IMR-90 (cell line): Measurements from ENCODE around the gene UNC93A. TPM values are rescaled to one million over a fixed set of nuclear protein-coding genes. Genes with fewer than 3 reads are reported as not detected.

Experiments
- ATAC-seq: fragments of 200-7000 bp; cut with Tn5 transposase; 2 replicates; pipeline ENCODE4 v1.9.1; 2020; ENCODE audit warnings: low read depth, mild to moderate bottlenecking, moderate library complexity
- BruUV-seq: library from RNA; stranded (reverse); fragments of 400-500 nt; replicated peaks from 2 replicates; lab custom pipeline; 2021; lab: Mats Ljungman, UMichigan
- CTCF ChIA-PET: fragments of 300-600 bp; formaldehyde crosslinking; extraction: SDS; loops from one replicate; lab custom pipeline; 2021; ENCODE audit warnings: antibody characterized with exemption; lab: Yijun Ruan, JAX
- POLR2A ChIA-PET: fragments of 300-600 bp; sonication (Branson Sonifier 250); formaldehyde crosslinking; loops from one replicate; lab custom pipeline; 2022; ENCODE audit warnings: antibody characterized with exemption; ENCODE audit not compliant: unreplicated experiment; lab: Charles Lee
- DNase-seq: peaks from one replicate; pipeline ENCODE4 v3.0.0; 2013
- H2AFZ ChIP-seq: replicated peaks from 2 replicates; pipeline ENCODE3; 2013; ENCODE audit warnings: low read length, mild to moderate bottlenecking; ENCODE audit not compliant: poor library complexity
- H2AK5ac ChIP-seq: 2 replicates; pipeline ENCODE4 v1.6.1; 2013; ENCODE audit warnings: low read depth, low read length, inconsistent platforms
- H2AK9ac ChIP-seq: replicated peaks from 2 replicates; pipeline ENCODE3; 2013; ENCODE audit warnings: mild to moderate bottlenecking, low read depth, low read length, moderate library complexity; ENCODE audit not compliant: poor library complexity
- H2BK120ac ChIP-seq: 2 replicates; pipeline ENCODE4 v1.6.1; 2013; ENCODE audit warnings: low read depth, low read length, inconsistent platforms
- H2BK15ac ChIP-seq: 3 replicates; pipeline ENCODE4 v1.6.1; 2013; ENCODE audit warnings: low read depth, low read length, inconsistent platforms
- H2BK20ac ChIP-seq: 2 replicates; pipeline ENCODE4 v1.6.1; 2013; ENCODE audit warnings: low read depth, mild to moderate bottlenecking, inconsistent platforms, low read length, moderate library complexity
- H2BK5ac ChIP-seq: 2 replicates; pipeline ENCODE4 v1.6.1; 2013; ENCODE audit warnings: mild to moderate bottlenecking, low read depth, low read length, inconsistent platforms; ENCODE audit not compliant: poor library complexity, severe bottlenecking
- H3K14ac ChIP-seq: replicated peaks from 2 replicates; pipeline ENCODE4 v1.6.1; 2013; ENCODE audit warnings: low read depth, low read length, inconsistent platforms
- H3K18ac ChIP-seq: 2 replicates; pipeline ENCODE4 v1.6.1; 2013; ENCODE audit warnings: low read depth, low read length, control low read depth
- H3K23ac ChIP-seq: 2 replicates; pipeline ENCODE4 v1.6.1; 2013; ENCODE audit warnings: low read depth, low read length, inconsistent platforms
- H3K27ac ChIP-seq: 2 replicates; pipeline ENCODE4 v1.5.1; 2013; ENCODE audit warnings: mild to moderate bottlenecking, control low read depth, low read length; ENCODE audit not compliant: insufficient read depth
- H3K27me3 ChIP-seq: 2 replicates; pipeline ENCODE4 v1.6.1; 2013; ENCODE audit warnings: low read length; ENCODE audit not compliant: control insufficient read depth, insufficient read depth
- H3K36me3 ChIP-seq: 2 replicates; pipeline ENCODE4 v1.6.1; 2013; ENCODE audit warnings: low read length, mixed read lengths; ENCODE audit not compliant: control insufficient read depth, insufficient read depth
- H3K4ac ChIP-seq: 2 replicates; pipeline ENCODE4 v1.6.1; 2013; ENCODE audit warnings: low read depth, low read length, inconsistent platforms
- H3K4me1 ChIP-seq: 2 replicates; pipeline ENCODE4 v1.6.1; 2013; ENCODE audit warnings: low read length, mixed read lengths; ENCODE audit not compliant: control insufficient read depth, insufficient read depth
- H3K4me2 ChIP-seq: 2 replicates; pipeline ENCODE4 v1.6.1; 2013; ENCODE audit warnings: low read depth, mild to moderate bottlenecking, control low read depth, low read length, moderate library complexity
- H3K4me3 ChIP-seq: 2 replicates; pipeline ENCODE4 v1.5.1; 2013; ENCODE audit warnings: low read depth, mild to moderate bottlenecking, control low read depth, low read length, moderate library complexity; ENCODE audit not compliant: insufficient read depth
- H3K56ac ChIP-seq: 2 replicates; pipeline ENCODE4 v1.6.1; 2013; ENCODE audit warnings: low read length, inconsistent platforms; ENCODE audit not compliant: insufficient read depth; ENCODE audit errors: extremely low read depth
- H3K79me1 ChIP-seq, 2 experiments: 2 replicates each; pipeline ENCODE4 v1.6.1; 2013; ENCODE audit warnings: low read length in 2 of 2, inconsistent platforms in 1 of 2, low read depth in 1 of 2
- H3K9ac ChIP-seq: 2 replicates; pipeline ENCODE4 v1.6.1; 2013; ENCODE audit warnings: low read depth, low read length, control low read depth
- H3K9me1 ChIP-seq: 2 replicates; pipeline ENCODE4 v1.6.1; 2013; ENCODE audit warnings: low read length, inconsistent platforms; ENCODE audit not compliant: insufficient read depth
- H3K9me3 ChIP-seq: 2 replicates; pipeline ENCODE4 v1.6.1; 2013; ENCODE audit warnings: low read length; ENCODE audit not compliant: control insufficient read depth, insufficient read depth
- H4K20me1 ChIP-seq: 2 replicates; pipeline ENCODE4 v1.6.1; 2013; ENCODE audit warnings: low read length, inconsistent platforms; ENCODE audit not compliant: insufficient read depth
- H4K5ac ChIP-seq: 2 replicates; pipeline ENCODE4 v1.6.1; 2013; ENCODE audit warnings: mild to moderate bottlenecking, low read depth, low read length, control low read depth
- H4K8ac ChIP-seq, 2 experiments: 2 replicates each; pipeline ENCODE4 v1.6.1; 2013; ENCODE audit warnings: low read depth in 2 of 2, low read length in 2 of 2, control low read depth in 1 of 2, inconsistent platforms in 1 of 2
- H4K91ac ChIP-seq: 2 replicates; pipeline ENCODE4 v1.6.1; 2013; ENCODE audit warnings: low read depth, low read length, inconsistent platforms; ENCODE audit not compliant: insufficient read depth
- MAZ ChIP-seq: IDR thresholded peaks from 2 replicates; pipeline ENCODE4 v1.6.1; 2012; ENCODE audit warnings: low read depth, mild to moderate bottlenecking, low read length, improper control_type of control experiment, moderate library complexity, borderline replicate concordance
- NFE2L2 ChIP-seq: fragments of 150-350 bp; IDR thresholded peaks from 2 replicates; pipeline ENCODE4 v1.6.1; 2016; ENCODE audit warnings: low read depth, mild to moderate bottlenecking, low read length
- RAD21 ChIP-seq: IDR thresholded peaks from 2 replicates; pipeline ENCODE4 v1.6.1; 2012; ENCODE audit warnings: low read length, improper control_type of control experiment
- WGBS, 2 experiments: methylation state at CpG; one replicate each; pipeline versions ENCODE4 v1.1.5 to v1.1.7; 2013; ENCODE audit warnings: missing lambda C conversion rate in 2 of 2; ENCODE audit not compliant: insufficient read length in 1 of 2; ENCODE audit errors: extremely low coverage in 2 of 2; 5-methylcytosine and 5-hydroxymethylcytosine counted together
- dilution Hi-C: fragments of 300-500 bp; cut with HindIII; formaldehyde crosslinking; loops from one replicate; pipeline ENCODE4 v1.14.3; 2018; ENCODE audit warnings: low sequenced_read_pairs; ENCODE audit not compliant: unreplicated experiment
- in situ Hi-C: fragments of 300-500 bp; cut with MboI; formaldehyde crosslinking; loops from 3 replicates; pipeline ENCODE4 v1.14.3; 2019; ENCODE audit warnings: low sequenced_read_pairs, inconsistent platforms, mixed read lengths
- intact Hi-C: fragments of 100-400 bp; cut with micrococcal nuclease; formaldehyde crosslinking; loops from 2 replicates; pipeline ENCODE4 v1.10.0; 2022
- polyA plus RNA-seq, 3 experiments: library from polyadenylated mRNA; depleted of rRNA; stranded (reverse); fragments of >200 nt; gene quantifications; 2 replicates each; pipeline ENCODE4 v1.2.3, GENCODE V29; 2012; ENCODE audit warnings: low replicate concordance in 1 of 3
- total RNA-seq: library from RNA; depleted of rRNA; stranded (reverse); fragments of >200 nt; gene quantifications from 2 replicates; pipeline ENCODE4 v1.2.3, GENCODE V29; 2012

UNC93A gene
- total and polyA plus RNA-seq, 2 of the 4 experiments (the other 2 are of a cell fraction) = not detected

DNA sequence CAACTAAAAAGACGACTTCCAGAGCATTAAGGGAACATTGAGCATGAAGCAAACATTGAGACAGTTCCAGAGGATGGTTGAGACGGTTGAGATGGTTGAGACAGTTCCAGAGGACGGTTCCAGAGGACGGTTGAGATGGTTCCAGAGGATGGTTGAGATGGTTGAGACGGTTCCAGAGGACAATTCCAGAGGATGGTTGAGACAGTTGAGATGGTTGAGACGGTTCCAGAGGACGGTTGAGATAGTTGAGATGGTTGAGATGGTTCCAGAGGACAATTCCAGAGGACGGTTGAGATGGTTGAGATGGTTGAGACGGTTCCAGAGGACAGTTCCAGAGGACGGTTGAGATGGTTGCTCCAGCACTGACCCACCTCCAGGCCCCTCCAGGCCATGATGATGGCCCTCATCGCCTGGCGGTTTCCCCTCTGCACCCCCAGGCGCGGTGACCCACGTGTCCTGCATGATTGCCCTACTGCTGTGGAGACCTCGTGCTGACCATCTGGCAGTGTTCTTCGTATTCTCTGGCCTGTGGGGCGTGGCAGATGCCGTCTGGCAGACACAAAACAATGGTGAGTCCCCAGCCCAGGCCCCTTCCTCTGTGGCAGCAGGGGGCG is 16.3 kb downstream of the UNC93A start:
- Histone ChIP-seq H4K91ac (no peak overlapping the region), H3K4me1 (no peaks in the 10 kb centered on the region), H3K9me1 (no peaks in the 10 kb centered on the region), H3K9me3 (peaks cover 35% of the 10 kb centered on the region), H2BK15ac (no peak overlapping the region), H3K23ac (no peak overlapping the region), H4K8ac (no peak overlapping the region), H3K36me3 (no peaks in the 10 kb centered on the region), H3K56ac (no peak overlapping the region), H3K27ac (no peak overlapping the region), H3K27me3 (no peaks in the 10 kb centered on the region), H2BK5ac (no peak overlapping the region), H2BK20ac (no peak overlapping the region), H2AFZ (no peak overlapping the region), H4K20me1 (no peaks in the 10 kb centered on the region), H2AK5ac (no peak overlapping the region), H2BK120ac (no peak overlapping the region), H3K14ac (no peak overlapping the region), H3K18ac (no peak overlapping the region), H2AK9ac (no peak overlapping the region), H3K4me2 (no peak overlapping the region), H3K4ac (no peak overlapping the region), H4K5ac (no peak overlapping the region), H3K79me1 (no peaks in the 10 kb centered on the region), H3K9ac (no peak overlapping the region), H3K4me3 (no peak overlapping the region)
- POLR2A ChIA-PET = no interaction called here
- DNase-seq = no peak
- intact Hi-C loops (no loop called here), in situ Hi-C loops (no loop called here), dilution Hi-C loops (no loop called here)
- no TSS peak for BruUV-seq
- CTCF ChIA-PET = no interaction called here
- ATAC-seq = no peak
- WGBS, 2 experiments = 50% methylated on average over 10 of the region's 20 CpGs; no CpG with 5 or more reads in 1 of the 2 experiments
- TF ChIP-seq NFE2L2 (no peak), MAZ (no peak), RAD21 (no peak)
